HUDEP-2 (cell line): ENCODE results near the gene CLIP1.
"Not testable (repeated sequence)": the region's sequence is repeated elsewhere in the genome, so short reads cannot be mapped to it uniquely, and the experiment has no call there.

Source experiments
- DNase-seq, 76 experiments: peaks; one replicate each; lab custom pipeline; 2025; ENCODE audit not compliant: unreplicated experiment in 76 of 76; lab: John Stamatoyannopoulos, UW

CLIP1 gene

GRCh38 chr12:122399592-122400373 is 22.7 kb downstream of the CLIP1 start:
- DNase-seq, result peak in 38 of 76 experiments; percentile 2 to 55 (median 23)

- DNase-seq, result peak in 2 of 76 experiments; percentile 20 to 33
Measured at GRCh38 chr12:122399254-122399591, 23.2 kb downstream of the CLIP1 start.

GRCh38 chr12:122397981-122398380 is 24.5 kb downstream of the CLIP1 start:
- DNase-seq, result not testable (repeated sequence)

- no peak for DNase-seq
Measured at GRCh38 chr12:122395319-122395718, 27.1 kb downstream of the CLIP1 start.

GRCh38 chr12:122394626-122395194 is 27.8 kb downstream of the CLIP1 start:
- DNase-seq, result no peak

- no peak for DNase-seq
Measured at GRCh38 chr12:122393817-122394216, 28.7 kb downstream of the CLIP1 start.

GRCh38 chr12:122392411-122392810 is 30.1 kb downstream of the CLIP1 start:
- no peak for DNase-seq

- no peak for DNase-seq
Measured at GRCh38 chr12:122389677-122390076, 32.8 kb downstream of the CLIP1 start.

GRCh38 chr12:122387887-122388286 is 34.6 kb downstream of the CLIP1 start:
- no peak for DNase-seq

- no peak for DNase-seq
Measured at GRCh38 chr12:122385171-122386016, 37.1 kb downstream of the CLIP1 start.

- DNase-seq, result no peak
Measured at GRCh38 chr12:122382919-122383350, 39.5 kb downstream of the CLIP1 start.

GRCh38 chr12:122381021-122381420 is 41.4 kb downstream of the CLIP1 start:
- DNase-seq, result no peak

- not testable (repeated sequence) for DNase-seq
Measured at GRCh38 chr12:122376751-122377150, 45.7 kb downstream of the CLIP1 start.

GRCh38 chr12:122374707-122375106 is 47.8 kb downstream of the CLIP1 start:
- DNase-seq, result no peak

GRCh38 chr12:122371475-122372045 is 50.9 kb downstream of the CLIP1 start:
- DNase-seq, result no peak

GRCh38 chr12:122368361-122369073 is 54.0 kb downstream of the CLIP1 start:
- DNase-seq, result no peak

GRCh38 chr12:122367632-122368031 is 54.8 kb downstream of the CLIP1 start:
- DNase-seq, result not testable (repeated sequence)

- DNase-seq, result peak in 5 of 76 experiments; percentile 2 to 49 (median 11)
Measured at GRCh38 chr12:122366685-122367475, 55.6 kb downstream of the CLIP1 start.

- not testable (repeated sequence) for DNase-seq
Measured at GRCh38 chr12:122365226-122365625, 57.2 kb downstream of the CLIP1 start.

- DNase-seq, result no peak
Measured at GRCh38 chr12:122363782-122364181, 58.7 kb downstream of the CLIP1 start.
